ENCODE results near the gene CCDC127.

GRCh38 chr5:189976-190365, 28.0 kb downstream of the CCDC127 start:
- TF ChIP-seq CTCF (conservative IDR thresholded peaks at IDR 0.05): no peak
- no peak for TF ChIP-seq EZH2 (IDR thresholded peaks at IDR 0.05; ENCODE audit: low read depth)

Measured in PC-9 (cell line).